Coronary artery (tissue), 2 donors: ENCODE measurements around the gene CREBBP.

Experiments
- DNase-seq: peaks from one replicate; pipeline ENCODE4 v3.0.0-alpha.2; 2017; ENCODE audit warnings: low spot score
- H3K27ac ChIP-seq, 2 donors: fragments of 200-600 bp; sonication (generic); one replicate each; pipeline ENCODE4 v1.5.1; 2016 to 2019
- H3K4me3 ChIP-seq: fragments of 200-600 bp; sonication (generic); 2 replicates; pipeline ENCODE4 v1.5.1; 2016; ENCODE audit warnings: mild to moderate bottlenecking, moderate library complexity
- CTCF ChIP-seq: fragments of 200-600 bp; sonication (generic); IDR thresholded peaks from one replicate; pipeline ENCODE4 v1.5.1; 2019; ENCODE audit warnings: antibody characterized with exemption

Gene CREBBP

GRCh38 chr16:3788711-3789374 is 91.7 kb downstream of the CREBBP start:
- peak; percentile 52 for DNase-seq
- Histone ChIP-seq H3K27ac (no peak overlapping the region), H3K4me3 (no peak overlapping the region)
- no peak for TF ChIP-seq CTCF

GRCh38 chr16:3787924-3788661 is 92.4 kb downstream of the CREBBP start:
- no peak overlapping the region for H3K27ac ChIP-seq
- H3K4me3 ChIP-seq, result no peak overlapping the region
- peak; percentile 40 for DNase-seq
- no peak for TF ChIP-seq CTCF

- no peak overlapping the region for H3K4me3 ChIP-seq
- no peak overlapping the region for H3K27ac ChIP-seq
- no peak for TF ChIP-seq CTCF
- DNase-seq, result peak; percentile 4
Measured at GRCh38 chr16:3785413-3785812, 95.1 kb downstream of the CREBBP start.

- DNase-seq, result peak; percentile 28
- TF ChIP-seq CTCF, result no peak
- H3K4me3 ChIP-seq, result no peak overlapping the region
- H3K27ac ChIP-seq, result no peak overlapping the region
Measured at GRCh38 chr16:3783516-3783915, 97.0 kb downstream of the CREBBP start.

GRCh38 chr16:3782566-3782965 is 97.9 kb downstream of the CREBBP start:
- no peak for DNase-seq
- Histone ChIP-seq H3K27ac (no peak overlapping the region), H3K4me3 (no peak overlapping the region)
- no peak for TF ChIP-seq CTCF

- no peak for TF ChIP-seq CTCF
- H3K27ac ChIP-seq, result no peak overlapping the region
- DNase-seq, result no peak
- H3K4me3 ChIP-seq, result no peak overlapping the region
Measured at GRCh38 chr16:3781421-3781820, 99.1 kb downstream of the CREBBP start.

- no peak for TF ChIP-seq CTCF
- no peak for DNase-seq
- no peak overlapping the region for H3K27ac ChIP-seq
- no peak overlapping the region for H3K4me3 ChIP-seq
Measured at GRCh38 chr16:3780570-3780969, 99.9 kb downstream of the CREBBP start.
